ENCODE measurements around the gene CHRM1. TPM values are rescaled to one million over a fixed set of nuclear protein-coding genes. Genes with fewer than 3 reads are reported as not detected.

The CHRM1 gene
- total and polyA plus RNA-seq, 2 of the 13 experiments (the other 11 are each of a cell fraction or from before 2014, with no cell fraction given): not detected

GRCh38 chr11:62880803-62881578, 40.2 kb downstream of the CHRM1 start, which contains the start of gene SLC3A2 (continued):
- no peak for TF ChIP-seq ZBTB33 (CRISPR knock-in tag; IDR thresholded peaks at IDR 0.05)
- TF ChIP-seq ZZZ3 (CRISPR knock-in tag; IDR thresholded peaks at IDR 0.05; ENCODE audit: borderline replicate concordance): peak; percentile 65; the same call in 1 of the 2 replicates
- TF ChIP-seq ZNF788 (CRISPR knock-in tag; IDR thresholded peaks at IDR 0.05; ENCODE audit: borderline replicate concordance): peak; percentile 82; the same call in 1 of the 2 replicates
- peak; percentile 28; the same call in 1 of the 2 replicates for TF ChIP-seq ZNF121 (CRISPR knock-in tag; IDR thresholded peaks at IDR 0.05)
- TF ChIP-seq HMGA1 (CRISPR knock-in tag; conservative IDR thresholded peaks at IDR 0.05): no peak
- peak; percentile 38 for TF ChIP-seq RXRB (CRISPR knock-in tag; IDR thresholded peaks at IDR 0.05; ENCODE audit: borderline replicate concordance)
- TF ChIP-seq ZBTB25 (CRISPR knock-in tag; IDR thresholded peaks at IDR 0.05): peak; percentile 23
- TF ChIP-seq SIX4 (CRISPR knock-in tag; IDR thresholded peaks at IDR 0.05): 0 out of 2 replicates have a peak, but pooled peaks have one; percentile 13
- peak; percentile 82; the same call in 1 of the 2 replicates for TF ChIP-seq ZNF761 (CRISPR knock-in tag; conservative IDR thresholded peaks at IDR 0.05)
- TF ChIP-seq HOXA3 (CRISPR knock-in tag; IDR thresholded peaks at IDR 0.05): peak; percentile 61; the same call in 1 of the 2 replicates
- peak; percentile 81; the same call in 1 of the 2 replicates for TF ChIP-seq ZNF44 (CRISPR knock-in tag; IDR thresholded peaks at IDR 0.05)
- TF ChIP-seq ZMAT3 (CRISPR knock-in tag; conservative IDR thresholded peaks at IDR 0.05): peak; percentile 73; the same call in 1 of the 2 replicates
- TF ChIP-seq, protein P1, sequence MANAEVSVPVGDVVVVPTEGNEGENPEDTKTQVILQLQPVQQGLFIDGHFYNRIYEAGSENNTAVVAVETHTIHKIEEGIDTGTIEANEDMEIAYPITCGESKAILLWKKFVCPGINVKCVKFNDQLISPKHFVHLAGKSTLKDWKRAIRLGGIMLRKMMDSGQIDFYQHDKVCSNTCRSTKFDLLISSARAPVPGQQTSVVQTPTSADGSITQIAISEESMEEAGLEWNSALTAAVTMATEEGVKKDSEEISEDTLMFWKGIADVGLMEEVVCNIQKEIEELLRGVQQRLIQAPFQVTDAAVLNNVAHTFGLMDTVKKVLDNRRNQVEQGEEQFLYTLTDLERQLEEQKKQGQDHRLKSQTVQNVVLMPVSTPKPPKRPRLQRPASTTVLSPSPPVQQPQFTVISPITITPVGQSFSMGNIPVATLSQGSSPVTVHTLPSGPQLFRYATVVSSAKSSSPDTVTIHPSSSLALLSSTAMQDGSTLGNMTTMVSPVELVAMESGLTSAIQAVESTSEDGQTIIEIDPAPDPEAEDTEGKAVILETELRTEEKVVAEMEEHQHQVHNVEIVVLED (CRISPR knock-in tag; IDR thresholded peaks at IDR 0.05; ENCODE audit: borderline replicate concordance): no peak; the same call in 1 of the 2 replicates
- TF ChIP-seq XBP1 (CRISPR knock-in tag; IDR thresholded peaks at IDR 0.05): 0 out of 2 replicates have a peak, but pooled peaks have one; percentile 68
- peak; percentile 81 for TF ChIP-seq ZSCAN25 (CRISPR knock-in tag; IDR thresholded peaks at IDR 0.05)
- TF ChIP-seq, protein P2, sequence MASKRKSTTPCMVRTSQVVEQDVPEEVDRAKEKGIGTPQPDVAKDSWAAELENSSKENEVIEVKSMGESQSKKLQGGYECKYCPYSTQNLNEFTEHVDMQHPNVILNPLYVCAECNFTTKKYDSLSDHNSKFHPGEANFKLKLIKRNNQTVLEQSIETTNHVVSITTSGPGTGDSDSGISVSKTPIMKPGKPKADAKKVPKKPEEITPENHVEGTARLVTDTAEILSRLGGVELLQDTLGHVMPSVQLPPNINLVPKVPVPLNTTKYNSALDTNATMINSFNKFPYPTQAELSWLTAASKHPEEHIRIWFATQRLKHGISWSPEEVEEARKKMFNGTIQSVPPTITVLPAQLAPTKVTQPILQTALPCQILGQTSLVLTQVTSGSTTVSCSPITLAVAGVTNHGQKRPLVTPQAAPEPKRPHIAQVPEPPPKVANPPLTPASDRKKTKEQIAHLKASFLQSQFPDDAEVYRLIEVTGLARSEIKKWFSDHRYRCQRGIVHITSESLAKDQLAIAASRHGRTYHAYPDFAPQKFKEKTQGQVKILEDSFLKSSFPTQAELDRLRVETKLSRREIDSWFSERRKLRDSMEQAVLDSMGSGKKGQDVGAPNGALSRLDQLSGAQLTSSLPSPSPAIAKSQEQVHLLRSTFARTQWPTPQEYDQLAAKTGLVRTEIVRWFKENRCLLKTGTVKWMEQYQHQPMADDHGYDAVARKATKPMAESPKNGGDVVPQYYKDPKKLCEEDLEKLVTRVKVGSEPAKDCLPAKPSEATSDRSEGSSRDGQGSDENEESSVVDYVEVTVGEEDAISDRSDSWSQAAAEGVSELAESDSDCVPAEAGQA (IDR thresholded peaks at IDR 0.05; ENCODE audit: low read depth): no peak
- TF ChIP-seq, protein P2 (CRISPR knock-in tag; IDR thresholded peaks at IDR 0.05; ENCODE audit: borderline replicate concordance): peak; percentile 62; the same call in 1 of the 2 replicates
- 0 out of 2 replicates have a peak, but pooled peaks have one; percentile 23 for TF ChIP-seq ZNF256 (CRISPR knock-in tag; conservative IDR thresholded peaks at IDR 0.05)

All from HepG2 (cell line).